Measurements from ENCODE around the gene GRIA4. TPM values are rescaled to one million over a fixed set of nuclear protein-coding genes. Genes with fewer than 3 reads are reported as not detected.

Gene GRIA4
- total RNA-seq, 1 donor from 2014 or later: 3.7 TPM

DNA sequence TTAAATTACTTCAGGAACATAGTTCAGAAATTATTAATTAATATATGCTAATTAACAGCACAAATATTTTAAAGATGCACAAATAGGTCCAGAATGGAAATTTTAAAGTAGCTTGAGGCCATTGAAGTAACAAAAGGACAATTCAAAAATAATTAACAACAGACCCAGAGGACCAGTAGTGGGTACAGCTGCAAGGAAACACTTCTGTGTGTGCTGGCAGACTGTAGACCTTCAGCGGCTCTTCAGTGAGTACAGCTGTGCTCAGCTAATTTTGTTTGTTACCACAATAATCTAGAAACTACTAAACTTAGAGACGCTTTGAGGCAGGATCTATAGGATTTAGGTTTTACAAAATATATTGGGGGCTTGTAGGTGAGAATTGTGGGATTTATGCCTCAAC is 103.8 kb downstream of the GRIA4 start:
- H3K4me1 ChIP-seq: no peaks in the 10 kb centered on the region
- H3K27me3 ChIP-seq: no peaks in the 10 kb centered on the region
- no peak overlapping the region for H3K4me3 ChIP-seq
- no peaks in the 10 kb centered on the region for H4K20me1 ChIP-seq (ENCODE audit: low read depth)
- no peak overlapping the region for H3K9ac ChIP-seq
- no peaks in the 10 kb centered on the region for H3K36me3 ChIP-seq
- no peak overlapping the region for H3K27ac Mint-ChIP-seq
- no peak overlapping the region for H2AFZ ChIP-seq (replicated peaks)
- peaks cover 5% of the 10 kb centered on the region for H3K4me1 Mint-ChIP-seq
- H3K9me3 ChIP-seq (ENCODE audit: low read depth): no peaks in the 10 kb centered on the region
- H3K27ac ChIP-seq: no peak overlapping the region
- H3K79me2 ChIP-seq (ENCODE audit: low read depth): no peaks in the 10 kb centered on the region
- H3K9me3 Mint-ChIP-seq: no peaks in the 10 kb centered on the region
- no peaks in the 10 kb centered on the region for H3K27me3 Mint-ChIP-seq (ENCODE audit: insufficient read depth, low read depth)
- H3K36me3 Mint-ChIP-seq: no peaks in the 10 kb centered on the region
- no peaks in the 10 kb centered on the region for H3F3A ChIP-seq (ENCODE audit: low read depth)
- H3K4me2 ChIP-seq: no peak overlapping the region
- no peak overlapping the region for H3K4me3 Mint-ChIP-seq
- no peak for DNase-seq (ENCODE audit: low spot score)
- TF ChIP-seq, protein P1, sequence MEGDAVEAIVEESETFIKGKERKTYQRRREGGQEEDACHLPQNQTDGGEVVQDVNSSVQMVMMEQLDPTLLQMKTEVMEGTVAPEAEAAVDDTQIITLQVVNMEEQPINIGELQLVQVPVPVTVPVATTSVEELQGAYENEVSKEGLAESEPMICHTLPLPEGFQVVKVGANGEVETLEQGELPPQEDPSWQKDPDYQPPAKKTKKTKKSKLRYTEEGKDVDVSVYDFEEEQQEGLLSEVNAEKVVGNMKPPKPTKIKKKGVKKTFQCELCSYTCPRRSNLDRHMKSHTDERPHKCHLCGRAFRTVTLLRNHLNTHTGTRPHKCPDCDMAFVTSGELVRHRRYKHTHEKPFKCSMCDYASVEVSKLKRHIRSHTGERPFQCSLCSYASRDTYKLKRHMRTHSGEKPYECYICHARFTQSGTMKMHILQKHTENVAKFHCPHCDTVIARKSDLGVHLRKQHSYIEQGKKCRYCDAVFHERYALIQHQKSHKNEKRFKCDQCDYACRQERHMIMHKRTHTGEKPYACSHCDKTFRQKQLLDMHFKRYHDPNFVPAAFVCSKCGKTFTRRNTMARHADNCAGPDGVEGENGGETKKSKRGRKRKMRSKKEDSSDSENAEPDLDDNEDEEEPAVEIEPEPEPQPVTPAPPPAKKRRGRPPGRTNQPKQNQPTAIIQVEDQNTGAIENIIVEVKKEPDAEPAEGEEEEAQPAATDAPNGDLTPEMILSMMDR (IDR thresholded peaks at IDR 0.05): no peak
- TF ChIP-seq EZH2 (IDR thresholded peaks at IDR 0.05) (no peak), EZH2phosphoT487 (IDR thresholded peaks at IDR 0.05) (no peak)

- Histone ChIP-seq H3K4me2 (no peak overlapping the region), H3K4me3 (no peak overlapping the region), H3K79me2 (ENCODE audit: low read depth) (no peaks in the 10 kb centered on the region), H4K20me1 (ENCODE audit: low read depth) (no peaks in the 10 kb centered on the region), H3K9ac (no peak overlapping the region), H3F3A (ENCODE audit: low read depth) (no peaks in the 10 kb centered on the region), H3K9me3 (ENCODE audit: low read depth) (no peaks in the 10 kb centered on the region), H3K36me3 (no peaks in the 10 kb centered on the region), H3K4me1 (no peaks in the 10 kb centered on the region), H2AFZ (replicated peaks) (no peak overlapping the region), H3K27me3 (no peaks in the 10 kb centered on the region), H3K27ac (no peak overlapping the region)
- Mint-ChIP-seq H3K4me3 (no peak overlapping the region), H3K27ac (no peak overlapping the region), H3K4me1 (peaks cover 25% of the 10 kb centered on the region), H3K9me3 (no peaks in the 10 kb centered on the region), H3K36me3 (no peaks in the 10 kb centered on the region), H3K27me3 (ENCODE audit: insufficient read depth, low read depth) (no peaks in the 10 kb centered on the region)
- TF ChIP-seq EZH2phosphoT487 (IDR thresholded peaks at IDR 0.05) (no peak), EZH2 (IDR thresholded peaks at IDR 0.05) (no peak)
- TF ChIP-seq, protein P1 (IDR thresholded peaks at IDR 0.05): no peak
- peak; percentile 38 for DNase-seq (ENCODE audit: low spot score)
Observed at GRCh38 chr11:105718641-105719040, 108.8 kb downstream of the GRIA4 start.

DNA sequence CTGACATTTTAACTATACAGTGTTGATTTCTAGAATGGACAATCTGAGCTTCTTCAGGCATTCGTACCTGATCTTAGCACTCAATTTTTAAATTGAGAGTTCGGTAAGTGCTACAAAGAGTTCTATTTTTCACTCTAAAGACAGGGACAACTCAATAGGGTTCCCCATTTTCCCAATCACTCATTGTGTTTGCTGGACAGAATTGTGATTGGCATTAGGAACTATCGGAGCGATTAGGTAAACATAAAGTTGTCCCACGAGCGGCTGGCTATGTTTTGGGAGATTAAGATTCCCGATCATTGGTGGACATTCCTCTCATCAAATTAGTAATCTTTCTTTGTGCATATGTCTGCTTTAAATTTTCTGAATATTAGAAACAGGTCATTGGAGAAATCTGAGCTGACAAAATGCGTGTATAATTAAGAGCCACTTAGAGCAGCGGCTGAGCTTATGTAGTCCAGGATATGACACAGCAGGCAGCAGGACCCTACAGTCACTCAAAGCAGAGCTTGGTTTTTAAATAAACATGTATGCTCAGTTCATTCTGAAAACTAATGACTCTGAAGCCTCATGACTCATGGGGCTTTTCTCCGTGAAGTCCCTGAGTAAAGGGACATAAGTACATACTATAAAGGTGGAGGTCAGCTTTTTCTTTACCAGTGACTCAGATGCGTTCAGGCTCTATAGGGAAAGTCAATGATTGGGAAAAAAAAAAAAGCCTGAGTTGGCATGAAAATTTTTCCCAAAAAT is 109.4 kb downstream of the GRIA4 start:
- Histone ChIP-seq H3K4me3 (no peak overlapping the region), H3K9ac (no peak overlapping the region), H3K9me3 (ENCODE audit: low read depth) (no peaks in the 10 kb centered on the region), H3K36me3 (no peaks in the 10 kb centered on the region), H3K4me1 (no peaks in the 10 kb centered on the region), H3K4me2 (no peak overlapping the region), H2AFZ (replicated peaks) (no peak overlapping the region), H3F3A (ENCODE audit: low read depth) (no peaks in the 10 kb centered on the region), H3K27ac (no peak overlapping the region), H4K20me1 (ENCODE audit: low read depth) (no peaks in the 10 kb centered on the region), H3K27me3 (no peaks in the 10 kb centered on the region), H3K79me2 (ENCODE audit: low read depth) (no peaks in the 10 kb centered on the region)
- H3K4me1 Mint-ChIP-seq: peaks cover 25% of the 10 kb centered on the region
- peak overlapping the region; percentile 11 for H3K4me3 Mint-ChIP-seq
- DNase-seq (ENCODE audit: low spot score): no peak
- no peaks in the 10 kb centered on the region for H3K9me3 Mint-ChIP-seq
- TF ChIP-seq EZH2 (IDR thresholded peaks at IDR 0.05): no peak
- TF ChIP-seq EZH2phosphoT487 (IDR thresholded peaks at IDR 0.05): no peak
- TF ChIP-seq, protein P1 (IDR thresholded peaks at IDR 0.05): no peak
- H3K27ac Mint-ChIP-seq: peak overlapping the region; percentile 34
- H3K27me3 Mint-ChIP-seq (ENCODE audit: insufficient read depth, low read depth): no peaks in the 10 kb centered on the region
- H3K36me3 Mint-ChIP-seq: no peaks in the 10 kb centered on the region

Data from neural progenitor cell (in vitro differentiated cells).